ENCODE measurements around the gene FREM1.

- no peak for TF ChIP-seq CTCF (IDR thresholded peaks at IDR 0.05; ENCODE audit: insufficient read depth, low read depth, low read length)
- no peak for TF ChIP-seq EZH2 (IDR thresholded peaks at IDR 0.05; ENCODE audit: insufficient read depth, low read length)
Measured at GRCh38 chr9:14749741-14750211, 160.5 kb downstream of the FREM1 start.
